Measurements from ENCODE around the gene HPSE. TPM values are rescaled to one million over a fixed set of nuclear protein-coding genes. Genes with fewer than 3 reads are reported as not detected.

The HPSE gene
- total and polyA plus RNA-seq, 4 donors = 1.9 to 8.3 (median 5.5) TPM

- H3K9me3 ChIP-seq (ENCODE audit: control insufficient read depth in 4 of 4, insufficient read depth in 3 of 4, low read length in 3 of 4) = peaks cover 0 to 1% (median 0%) of the 10 kb centered on the region in 4 donors
- no peak overlapping the region for H3K27ac ChIP-seq (ENCODE audit: low read depth in 1 of 2, low read length in 1 of 2)
- ATAC-seq (ENCODE audit: insufficient read depth, low FRiP score) (no peak), DNase-seq (no peak)
- WGBS, 2 donors = 38 to 82% methylated on average over 1 of the region's 1 CpG
- H3K9ac ChIP-seq (ENCODE audit: insufficient read depth in 1 of 2, low read length in 2 of 2) = no peak overlapping the region
- no peak for TF ChIP-seq CTCF (IDR thresholded peaks at IDR 0.05; ENCODE audit: control extremely low read depth, extremely low read depth)
- no peak overlapping the region for H3K4me3 ChIP-seq
- no peaks in the 10 kb centered on the region for H3K4me1 ChIP-seq (ENCODE audit: control insufficient read depth in 5 of 5, insufficient read depth in 5 of 5, low read length in 5 of 5)
- no peaks in the 10 kb centered on the region for H3K27me3 ChIP-seq (ENCODE audit: control insufficient read depth in 3 of 3, insufficient read depth in 3 of 3, low read length in 2 of 3)
- H3K36me3 ChIP-seq (ENCODE audit: control insufficient read depth in 4 of 4, insufficient read depth in 4 of 4, low read length in 4 of 4) = no peaks in the 10 kb centered on the region
These were observed 35.9 kb upstream of the HPSE start for GRCh38 chr4:83370640-83370906.

- DNase-seq (peak in 2 of 3 donors; percentile 9 to 15), ATAC-seq (ENCODE audit: insufficient read depth, low FRiP score) (no peak)
- Histone ChIP-seq H3K9me3 (ENCODE audit: control insufficient read depth in 4 of 4, insufficient read depth in 3 of 4, low read length in 3 of 4) (peaks cover 0 to 1% (median 0%) of the 10 kb centered on the region in 4 donors), H3K27ac (ENCODE audit: low read depth in 1 of 2, low read length in 1 of 2) (no peak overlapping the region), H3K36me3 (ENCODE audit: control insufficient read depth in 4 of 4, insufficient read depth in 4 of 4, low read length in 4 of 4) (no peaks in the 10 kb centered on the region), H3K27me3 (ENCODE audit: control insufficient read depth in 3 of 3, insufficient read depth in 3 of 3, low read length in 2 of 3) (no peaks in the 10 kb centered on the region), H3K4me3 (no peak overlapping the region), H3K9ac (ENCODE audit: insufficient read depth in 1 of 2, low read length in 2 of 2) (no peak overlapping the region), H3K4me1 (ENCODE audit: control insufficient read depth in 5 of 5, insufficient read depth in 5 of 5, low read length in 5 of 5) (no peaks in the 10 kb centered on the region)
- no peak for TF ChIP-seq CTCF (IDR thresholded peaks at IDR 0.05; ENCODE audit: control extremely low read depth, extremely low read depth)
- 65 to 67% methylated on average over 4 of the region's 4 CpGs for WGBS, 2 donors
These were observed 35.4 kb upstream of the HPSE start for GRCh38 chr4:83369831-83370639.

DNA sequence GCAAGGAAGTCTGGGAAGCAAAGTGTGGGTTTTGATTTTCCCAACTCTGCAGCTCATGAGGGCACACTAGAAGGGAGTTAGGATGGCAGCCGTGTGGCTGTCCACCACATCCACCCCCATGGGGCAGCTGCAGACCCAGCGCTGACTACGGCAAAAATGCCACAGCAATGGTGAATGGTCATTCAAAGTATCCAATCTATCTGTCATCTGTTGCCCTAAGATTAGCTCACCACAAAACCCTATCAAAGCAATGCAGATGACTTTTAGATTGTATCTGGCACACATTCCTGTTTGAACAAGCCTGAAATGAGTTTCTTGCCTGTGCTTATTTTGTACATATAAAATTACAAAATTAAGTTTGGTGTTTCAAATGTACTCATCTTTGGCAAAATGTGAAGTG lies 29.7 kb upstream of the HPSE start:
- no peak overlapping the region for H3K4me3 ChIP-seq
- no peak for ATAC-seq (ENCODE audit: insufficient read depth, low FRiP score)
- no peak for DNase-seq
- H3K36me3 ChIP-seq (ENCODE audit: control insufficient read depth in 4 of 4, insufficient read depth in 4 of 4, low read length in 4 of 4) = no peaks in the 10 kb centered on the region
- H3K9ac ChIP-seq (ENCODE audit: insufficient read depth in 1 of 2, low read length in 2 of 2) = no peak overlapping the region
- H3K27me3 ChIP-seq (ENCODE audit: control insufficient read depth in 3 of 3, insufficient read depth in 3 of 3, low read length in 2 of 3) = no peaks in the 10 kb centered on the region
- no peak overlapping the region for H3K27ac ChIP-seq (ENCODE audit: low read depth in 1 of 2, low read length in 1 of 2)
- H3K4me1 ChIP-seq (ENCODE audit: control insufficient read depth in 5 of 5, insufficient read depth in 5 of 5, low read length in 5 of 5) = no peaks in the 10 kb centered on the region
- WGBS, 2 donors = 32 to 71% methylated on average over 3 of the region's 3 CpGs
- no peak for TF ChIP-seq CTCF (IDR thresholded peaks at IDR 0.05; ENCODE audit: control extremely low read depth, extremely low read depth)
- H3K9me3 ChIP-seq (ENCODE audit: control insufficient read depth in 4 of 4, insufficient read depth in 3 of 4, low read length in 3 of 4) = peaks cover 0 to 1% (median 0%) of the 10 kb centered on the region in 4 donors

Data from lung (tissue), 12 donors.